ENCODE measurements around the gene ANK3.

DNA sequence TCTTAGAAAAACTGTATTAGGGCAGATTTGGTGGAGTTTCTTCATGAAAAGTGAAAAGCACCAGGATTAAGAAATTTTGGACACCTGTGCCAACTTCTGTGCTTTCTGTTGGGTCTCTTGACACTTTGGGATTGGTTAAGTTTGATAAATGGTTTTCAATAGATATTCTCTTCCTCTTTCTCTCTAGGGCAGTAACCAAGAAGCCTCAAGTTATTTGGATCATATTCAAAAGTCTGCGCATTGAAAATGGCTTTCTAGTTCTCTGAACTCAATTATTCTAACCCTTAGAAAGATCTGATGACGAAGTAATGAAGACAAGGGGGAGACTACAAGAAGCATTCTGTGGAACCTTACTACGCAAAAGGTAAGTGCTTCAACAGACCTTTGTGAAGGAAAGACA, 339.3 kb downstream of the ANK3 start:
- TF ChIP-seq TAF1 (IDR thresholded peaks at IDR 0.05; ENCODE audit: borderline replicate concordance, insufficient read depth, low read length) (no peak), POLR2AphosphoS5 (IDR thresholded peaks at IDR 0.05; ENCODE audit: low read depth, low read length) (no peak), SIN3A (IDR thresholded peaks at IDR 0.05; ENCODE audit: borderline replicate concordance, insufficient read depth, low read length) (no peak)
- TF ChIP-seq, protein P1, sequence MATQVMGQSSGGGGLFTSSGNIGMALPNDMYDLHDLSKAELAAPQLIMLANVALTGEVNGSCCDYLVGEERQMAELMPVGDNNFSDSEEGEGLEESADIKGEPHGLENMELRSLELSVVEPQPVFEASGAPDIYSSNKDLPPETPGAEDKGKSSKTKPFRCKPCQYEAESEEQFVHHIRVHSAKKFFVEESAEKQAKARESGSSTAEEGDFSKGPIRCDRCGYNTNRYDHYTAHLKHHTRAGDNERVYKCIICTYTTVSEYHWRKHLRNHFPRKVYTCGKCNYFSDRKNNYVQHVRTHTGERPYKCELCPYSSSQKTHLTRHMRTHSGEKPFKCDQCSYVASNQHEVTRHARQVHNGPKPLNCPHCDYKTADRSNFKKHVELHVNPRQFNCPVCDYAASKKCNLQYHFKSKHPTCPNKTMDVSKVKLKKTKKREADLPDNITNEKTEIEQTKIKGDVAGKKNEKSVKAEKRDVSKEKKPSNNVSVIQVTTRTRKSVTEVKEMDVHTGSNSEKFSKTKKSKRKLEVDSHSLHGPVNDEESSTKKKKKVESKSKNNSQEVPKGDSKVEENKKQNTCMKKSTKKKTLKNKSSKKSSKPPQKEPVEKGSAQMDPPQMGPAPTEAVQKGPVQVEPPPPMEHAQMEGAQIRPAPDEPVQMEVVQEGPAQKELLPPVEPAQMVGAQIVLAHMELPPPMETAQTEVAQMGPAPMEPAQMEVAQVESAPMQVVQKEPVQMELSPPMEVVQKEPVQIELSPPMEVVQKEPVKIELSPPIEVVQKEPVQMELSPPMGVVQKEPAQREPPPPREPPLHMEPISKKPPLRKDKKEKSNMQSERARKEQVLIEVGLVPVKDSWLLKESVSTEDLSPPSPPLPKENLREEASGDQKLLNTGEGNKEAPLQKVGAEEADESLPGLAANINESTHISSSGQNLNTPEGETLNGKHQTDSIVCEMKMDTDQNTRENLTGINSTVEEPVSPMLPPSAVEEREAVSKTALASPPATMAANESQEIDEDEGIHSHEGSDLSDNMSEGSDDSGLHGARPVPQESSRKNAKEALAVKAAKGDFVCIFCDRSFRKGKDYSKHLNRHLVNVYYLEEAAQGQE (IDR thresholded peaks at IDR 0.05; ENCODE audit: insufficient read depth in 1 of 2, low read depth in 2 of 2, low read length in 2 of 2), result no peak
